HFFc6 (cell line): ENCODE results near the gene MYL6B. TPM values are rescaled to one million over a fixed set of nuclear protein-coding genes. Genes with fewer than 3 reads are reported as not detected.
A peak's percentile ranks its signal among the peaks of the same experiment; 100 is the strongest.

Source experiments
- DNase-seq: peaks from one replicate; pipeline ENCODE4 v3.0.0-alpha.2; 2018
- H3K27ac Mint-ChIP-seq: 2 replicates; pipeline ENCODE4 v1.8.0; 2020; ENCODE audit warnings: mild to moderate bottlenecking, mixed read lengths
- H3K27me3 Mint-ChIP-seq: 2 replicates; pipeline ENCODE4 v1.8.0; 2021; ENCODE audit warnings: mild to moderate bottlenecking, moderate library complexity, mixed read lengths; ENCODE audit not compliant: insufficient read depth
- H3K36me3 Mint-ChIP-seq: 2 replicates; pipeline ENCODE4 v1.8.0; 2021; ENCODE audit warnings: low read depth, mixed read lengths
- H3K4me1 Mint-ChIP-seq: 2 replicates; pipeline ENCODE4 v1.8.0; 2020; ENCODE audit warnings: low read depth, mixed read lengths
- H3K4me3 Mint-ChIP-seq: 2 replicates; pipeline ENCODE4 v1.8.0; 2020; ENCODE audit warnings: mild to moderate bottlenecking, moderate library complexity, mixed read lengths
- H3K9me3 Mint-ChIP-seq: 2 replicates; pipeline ENCODE4 v1.8.0; 2020; ENCODE audit warnings: mild to moderate bottlenecking, mixed read lengths
- total RNA-seq, 6 experiments: library from RNA; stranded (reverse); fragmentation: NEBNext Ultra II Directional; extraction: Animal tissue kit (Norgen Biotek cat#: 25700); gene quantifications; 2 replicates in 1 of 6; 3 replicates in 5 of 6; pipeline ENCODE4 v1.2.3, GENCODE V29; 2021
- TF ChIP-seq, protein P1 (sequence below): fragments of 200-600 bp; sonication (generic); IDR thresholded peaks from 2 replicates; pipeline ENCODE4 v1.5.0; 2021; ENCODE audit warnings: antibody characterized with exemption, mild to moderate bottlenecking

Gene MYL6B
- total RNA-seq, 6 experiments from 2014 or later, result 84.5 to 119 (median 108) TPM

- H3K4me1 Mint-ChIP-seq, result peaks cover 50% of the 10 kb centered on the region
- no peaks in the 10 kb centered on the region for H3K9me3 Mint-ChIP-seq
- peaks cover 6% of the 10 kb centered on the region for H3K27me3 Mint-ChIP-seq
- peak overlapping the region; percentile 94 for H3K27ac Mint-ChIP-seq
- TF ChIP-seq, protein P1, sequence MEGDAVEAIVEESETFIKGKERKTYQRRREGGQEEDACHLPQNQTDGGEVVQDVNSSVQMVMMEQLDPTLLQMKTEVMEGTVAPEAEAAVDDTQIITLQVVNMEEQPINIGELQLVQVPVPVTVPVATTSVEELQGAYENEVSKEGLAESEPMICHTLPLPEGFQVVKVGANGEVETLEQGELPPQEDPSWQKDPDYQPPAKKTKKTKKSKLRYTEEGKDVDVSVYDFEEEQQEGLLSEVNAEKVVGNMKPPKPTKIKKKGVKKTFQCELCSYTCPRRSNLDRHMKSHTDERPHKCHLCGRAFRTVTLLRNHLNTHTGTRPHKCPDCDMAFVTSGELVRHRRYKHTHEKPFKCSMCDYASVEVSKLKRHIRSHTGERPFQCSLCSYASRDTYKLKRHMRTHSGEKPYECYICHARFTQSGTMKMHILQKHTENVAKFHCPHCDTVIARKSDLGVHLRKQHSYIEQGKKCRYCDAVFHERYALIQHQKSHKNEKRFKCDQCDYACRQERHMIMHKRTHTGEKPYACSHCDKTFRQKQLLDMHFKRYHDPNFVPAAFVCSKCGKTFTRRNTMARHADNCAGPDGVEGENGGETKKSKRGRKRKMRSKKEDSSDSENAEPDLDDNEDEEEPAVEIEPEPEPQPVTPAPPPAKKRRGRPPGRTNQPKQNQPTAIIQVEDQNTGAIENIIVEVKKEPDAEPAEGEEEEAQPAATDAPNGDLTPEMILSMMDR, result no peak
- DNase-seq, result no peak
- H3K36me3 Mint-ChIP-seq, result 0 out of 2 replicates have a peak, but pooled peaks cover 3% of the 10 kb centered on the region
- peak overlapping the region; percentile 53; the same call in 1 of the 2 replicates for H3K4me3 Mint-ChIP-seq
Observed at GRCh38 chr12:56197921-56198635, 45.7 kb downstream of the MYL6B start.

DNA sequence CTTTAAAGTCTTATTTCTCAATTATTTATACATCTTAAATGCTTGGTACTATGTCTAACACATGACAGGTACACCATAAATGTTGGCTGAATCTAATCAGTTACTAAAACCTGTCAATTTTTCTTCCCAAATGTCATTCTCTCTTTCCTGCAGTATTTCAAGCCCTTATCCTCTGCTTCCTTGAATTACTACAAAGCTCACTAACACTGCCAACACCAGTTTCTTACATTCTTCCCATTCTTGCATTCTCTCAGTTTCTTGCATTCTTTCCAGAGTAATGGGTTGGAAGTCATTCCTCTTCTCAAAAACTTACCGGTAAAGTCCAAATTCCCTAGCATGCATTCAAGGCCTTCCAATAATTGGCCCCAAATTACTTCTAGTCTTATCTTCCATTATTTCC, 46.4 kb downstream of the MYL6B start:
- Mint-ChIP-seq H3K27me3 (peaks cover 6% of the 10 kb centered on the region), H3K9me3 (no peaks in the 10 kb centered on the region), H3K36me3 (peaks cover 3% of the 10 kb centered on the region; the same call in 1 of the 2 replicates), H3K4me1 (peaks cover 44% of the 10 kb centered on the region), H3K27ac (peak overlapping the region; percentile 7), H3K4me3 (no peak overlapping the region)
- TF ChIP-seq, protein P1, result no peak
- peak; percentile 28 for DNase-seq

- peak overlapping the region; percentile 20 for H3K27ac Mint-ChIP-seq
- H3K27me3 Mint-ChIP-seq, result peaks cover 6% of the 10 kb centered on the region
- no peak for DNase-seq
- no peak overlapping the region for H3K4me3 Mint-ChIP-seq
- TF ChIP-seq, protein P1, result no peak
- peaks cover 41% of the 10 kb centered on the region for H3K4me1 Mint-ChIP-seq
- H3K9me3 Mint-ChIP-seq, result no peaks in the 10 kb centered on the region
- peaks cover 28% of the 10 kb centered on the region for H3K36me3 Mint-ChIP-seq
Observed at GRCh38 chr12:56202366-56202765, 50.0 kb downstream of the MYL6B start.

- H3K9me3 Mint-ChIP-seq, result no peaks in the 10 kb centered on the region
- peaks cover 32% of the 10 kb centered on the region for H3K36me3 Mint-ChIP-seq
- no peak for DNase-seq
- H3K4me3 Mint-ChIP-seq, result no peak overlapping the region
- peaks cover 41% of the 10 kb centered on the region for H3K4me1 Mint-ChIP-seq
- peak overlapping the region; percentile 20; the same call in 1 of the 2 replicates for H3K27ac Mint-ChIP-seq
- peaks cover 7% of the 10 kb centered on the region for H3K27me3 Mint-ChIP-seq
- TF ChIP-seq, protein P1, result no peak
Observed at GRCh38 chr12:56202838-56203237, 50.5 kb downstream of the MYL6B start.

- H3K4me3 Mint-ChIP-seq, result no peak overlapping the region
- H3K36me3 Mint-ChIP-seq, result peaks cover 32% of the 10 kb centered on the region
- peaks cover 32% of the 10 kb centered on the region for H3K4me1 Mint-ChIP-seq
- H3K9me3 Mint-ChIP-seq, result no peaks in the 10 kb centered on the region
- peaks cover 4% of the 10 kb centered on the region for H3K27me3 Mint-ChIP-seq
- DNase-seq, result no peak
- H3K27ac Mint-ChIP-seq, result peak overlapping the region; percentile 30; the same call in 1 of the 2 replicates
- TF ChIP-seq, protein P1, result no peak
Observed at GRCh38 chr12:56204275-56204674, 51.9 kb downstream of the MYL6B start.
